H1 (cell line): Measurements from ENCODE around the gene PLCH2.

ENCODE experiments used
- CHD2 ChIP-seq: IDR thresholded peaks from 2 replicates; pipeline ENCODE4 v1.6.1; 2012; ENCODE audit warnings: low read length, improper control_type of control experiment
- SIN3A ChIP-seq, 2 experiments: IDR thresholded peaks in 1 of 2; conservative IDR thresholded peaks in 1 of 2; 2 replicates each; pipeline ENCODE4 v1.6.1; 2011 to 2012; ENCODE audit warnings: low read length in 2 of 2, improper control_type of control experiment in 1 of 2, low read depth in 1 of 2, mild to moderate bottlenecking in 1 of 2

DNA sequence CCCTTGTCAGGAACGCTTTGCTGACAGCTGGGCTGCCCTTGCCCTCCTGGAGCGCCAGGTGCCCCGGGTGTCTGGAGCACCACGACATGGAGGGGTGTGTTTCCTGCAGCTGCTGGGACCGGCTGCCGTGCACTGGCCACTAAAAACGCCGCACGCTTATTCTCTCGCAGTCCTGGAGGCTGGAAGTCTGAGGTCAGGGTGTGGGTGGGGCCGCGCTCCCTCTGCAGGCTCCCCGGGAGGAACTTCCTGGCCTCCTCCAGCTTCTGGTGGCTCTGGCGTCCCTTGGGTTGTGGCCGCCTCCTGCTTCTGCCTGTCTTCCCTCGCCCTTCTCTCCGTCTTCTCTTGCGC, 28.0 kb upstream of the PLCH2 start:
- TF ChIP-seq CHD2 (no peak), SIN3A (conservative IDR thresholded peaks at IDR 0.05 in 1 of 2, IDR thresholded peaks at IDR 0.05 in 1 of 2; ENCODE audit: low read depth in 1 of 2, low read length in 2 of 2) (no peak)
